Left ventricle myocardium inferior (tissue), 1 donor: ENCODE results near the gene TENM3. TPM values are rescaled to one million over a fixed set of nuclear protein-coding genes. Genes with fewer than 3 reads are reported as not detected.

Experiments used
- DNase-seq: peaks from one replicate; pipeline ENCODE4 v3.0.0-alpha.2; 2020
- H3K27ac ChIP-seq: fragments of 200-600 bp; replicated peaks from 2 replicates; pipeline ENCODE4 v1.8.0; 2021
- H3K27me3 ChIP-seq: fragments of 200-600 bp; 2 replicates; pipeline ENCODE4 v1.8.0; 2021; ENCODE audit warnings: low read depth
- H3K36me3 ChIP-seq: fragments of 200-600 bp; 2 replicates; pipeline ENCODE4 v1.8.0; 2021
- H3K4me1 ChIP-seq: fragments of 200-600 bp; 2 replicates; pipeline ENCODE4 v1.8.0; 2021
- H3K4me3 ChIP-seq: fragments of 200-600 bp; 2 replicates; pipeline ENCODE4 v1.8.0; 2021; ENCODE audit warnings: mild to moderate bottlenecking, moderate library complexity
- H3K9me3 ChIP-seq: fragments of 200-600 bp; replicated peaks from 2 replicates; pipeline ENCODE4 v1.8.0; 2021
- intact Hi-C: fragments of 100-400 bp; cut with micrococcal nuclease; formaldehyde crosslinking; loops from one replicate; pipeline ENCODE4 v1.11.0; 2022
- total RNA-seq: library from RNA; stranded (reverse); fragmentation: NEBNext Ultra II Directional; extraction: Animal tissue kit (Norgen Biotek cat#: 25700); gene quantifications from one replicate; pipeline ENCODE4 v1.2.1, GENCODE V29; 2021
- TF ChIP-seq, protein P1 (sequence below): fragments of 200-600 bp; IDR thresholded peaks from 2 replicates; pipeline ENCODE4 v1.8.0; 2021; ENCODE audit warnings: antibody characterized with exemption, mild to moderate bottlenecking, borderline replicate concordance
- donor health status: DM: no; HTN: yes; CAD: no; lungs with severe emphysema.

Gene TENM3
- total RNA-seq, 1 donor from 2014 or later = 1.5 TPM

- intact Hi-C loops = no loop called here
- no peak for DNase-seq
- no peak overlapping the region for H3K27ac ChIP-seq
These were observed 523.0 kb downstream of the TENM3 start for GRCh38 chr4:182765987-182766856.

GRCh38 chr4:182766857-182767250, 523.7 kb downstream of the TENM3 start:
- Histone ChIP-seq H3K4me3 (no peak overlapping the region), H3K9me3 (no peaks in the 10 kb centered on the region), H3K36me3 (no peaks in the 10 kb centered on the region), H3K27me3 (peaks cover 3% of the 10 kb centered on the region), H3K27ac (no peak overlapping the region), H3K4me1 (no peaks in the 10 kb centered on the region)
- TF ChIP-seq, protein P1, sequence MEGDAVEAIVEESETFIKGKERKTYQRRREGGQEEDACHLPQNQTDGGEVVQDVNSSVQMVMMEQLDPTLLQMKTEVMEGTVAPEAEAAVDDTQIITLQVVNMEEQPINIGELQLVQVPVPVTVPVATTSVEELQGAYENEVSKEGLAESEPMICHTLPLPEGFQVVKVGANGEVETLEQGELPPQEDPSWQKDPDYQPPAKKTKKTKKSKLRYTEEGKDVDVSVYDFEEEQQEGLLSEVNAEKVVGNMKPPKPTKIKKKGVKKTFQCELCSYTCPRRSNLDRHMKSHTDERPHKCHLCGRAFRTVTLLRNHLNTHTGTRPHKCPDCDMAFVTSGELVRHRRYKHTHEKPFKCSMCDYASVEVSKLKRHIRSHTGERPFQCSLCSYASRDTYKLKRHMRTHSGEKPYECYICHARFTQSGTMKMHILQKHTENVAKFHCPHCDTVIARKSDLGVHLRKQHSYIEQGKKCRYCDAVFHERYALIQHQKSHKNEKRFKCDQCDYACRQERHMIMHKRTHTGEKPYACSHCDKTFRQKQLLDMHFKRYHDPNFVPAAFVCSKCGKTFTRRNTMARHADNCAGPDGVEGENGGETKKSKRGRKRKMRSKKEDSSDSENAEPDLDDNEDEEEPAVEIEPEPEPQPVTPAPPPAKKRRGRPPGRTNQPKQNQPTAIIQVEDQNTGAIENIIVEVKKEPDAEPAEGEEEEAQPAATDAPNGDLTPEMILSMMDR = no peak
- DNase-seq = no peak
- intact Hi-C loops = no loop called here

More at GRCh38 chr4:182765987-182766856, 523.0 kb downstream of the TENM3 start:
- no peaks in the 10 kb centered on the region for H3K36me3 ChIP-seq
- H3K4me1 ChIP-seq = no peaks in the 10 kb centered on the region
- peaks cover 3% of the 10 kb centered on the region for H3K27me3 ChIP-seq
- H3K9me3 ChIP-seq = no peaks in the 10 kb centered on the region
- TF ChIP-seq, protein P1 = no peak
- H3K4me3 ChIP-seq = no peak overlapping the region

DNA sequence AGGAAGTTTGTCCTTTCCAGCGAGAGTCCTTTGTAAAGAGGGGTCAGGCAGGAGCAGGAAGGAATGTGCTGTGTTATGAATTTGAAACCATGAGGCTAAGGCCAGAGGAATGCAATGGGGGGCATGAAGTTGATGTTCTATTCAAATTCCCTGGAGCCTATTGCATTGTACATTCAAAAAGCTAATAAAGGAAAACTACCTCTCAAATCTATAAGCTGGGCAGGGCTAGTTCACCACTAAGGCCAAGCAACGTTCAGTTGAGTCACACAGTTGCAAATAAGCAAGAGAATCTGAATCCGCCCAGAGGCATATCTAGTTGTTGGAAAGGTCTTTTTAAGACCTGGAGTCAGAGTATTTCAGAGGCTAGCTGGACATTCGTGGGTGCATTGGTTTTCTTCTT, 525.6 kb downstream of the TENM3 start:
- H3K36me3 ChIP-seq = no peaks in the 10 kb centered on the region
- intact Hi-C loops = no loop called here
- DNase-seq = no peak
- TF ChIP-seq, protein P1 = no peak
- no peak overlapping the region for H3K4me3 ChIP-seq
- no peaks in the 10 kb centered on the region for H3K9me3 ChIP-seq
- no peak overlapping the region for H3K27ac ChIP-seq
- no peaks in the 10 kb centered on the region for H3K4me1 ChIP-seq
- peaks cover 3% of the 10 kb centered on the region for H3K27me3 ChIP-seq

DNA sequence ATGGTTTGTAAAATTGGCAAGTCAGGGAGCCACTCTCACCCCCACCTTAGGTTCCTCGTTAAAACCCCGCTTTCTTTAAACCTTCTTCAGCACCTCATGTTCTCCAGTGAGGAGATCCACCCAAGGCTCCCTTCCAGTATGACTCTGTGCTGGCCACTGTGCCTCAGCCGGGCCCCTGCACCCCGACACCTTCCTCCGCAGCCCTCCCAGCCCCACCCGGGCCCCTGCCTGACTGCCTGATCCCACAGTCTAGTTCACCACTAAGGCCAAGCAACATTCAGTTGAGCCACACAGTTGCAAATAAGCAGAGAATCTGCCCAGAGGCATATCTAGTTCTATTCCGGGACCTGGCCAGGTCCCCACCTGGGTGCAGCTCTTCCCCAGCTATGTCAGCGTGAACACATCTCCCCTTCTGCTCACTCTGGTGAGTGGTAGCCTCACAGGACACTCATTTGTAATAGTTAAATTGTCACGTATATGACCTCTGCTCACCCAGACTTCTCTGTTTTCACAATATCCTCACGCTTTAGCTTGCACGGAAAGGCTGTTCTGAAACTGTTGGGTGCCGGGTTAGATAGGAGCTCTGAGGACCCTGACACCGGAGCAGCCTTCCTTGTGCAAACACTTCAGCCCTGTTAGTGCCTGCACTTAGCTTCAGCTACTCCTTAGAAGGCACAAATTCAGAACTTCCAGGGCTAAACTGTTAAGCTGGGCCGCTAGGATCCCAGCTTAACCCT, 527.2 kb downstream of the TENM3 start:
- DNase-seq = no peak
- Histone ChIP-seq H3K4me3 (no peak overlapping the region), H3K36me3 (no peaks in the 10 kb centered on the region), H3K4me1 (no peaks in the 10 kb centered on the region), H3K27me3 (peaks cover 3% of the 10 kb centered on the region), H3K9me3 (peaks cover 4% of the 10 kb centered on the region), H3K27ac (no peak overlapping the region)
- intact Hi-C loops = no loop called here
- TF ChIP-seq, protein P1 = no peak

DNA sequence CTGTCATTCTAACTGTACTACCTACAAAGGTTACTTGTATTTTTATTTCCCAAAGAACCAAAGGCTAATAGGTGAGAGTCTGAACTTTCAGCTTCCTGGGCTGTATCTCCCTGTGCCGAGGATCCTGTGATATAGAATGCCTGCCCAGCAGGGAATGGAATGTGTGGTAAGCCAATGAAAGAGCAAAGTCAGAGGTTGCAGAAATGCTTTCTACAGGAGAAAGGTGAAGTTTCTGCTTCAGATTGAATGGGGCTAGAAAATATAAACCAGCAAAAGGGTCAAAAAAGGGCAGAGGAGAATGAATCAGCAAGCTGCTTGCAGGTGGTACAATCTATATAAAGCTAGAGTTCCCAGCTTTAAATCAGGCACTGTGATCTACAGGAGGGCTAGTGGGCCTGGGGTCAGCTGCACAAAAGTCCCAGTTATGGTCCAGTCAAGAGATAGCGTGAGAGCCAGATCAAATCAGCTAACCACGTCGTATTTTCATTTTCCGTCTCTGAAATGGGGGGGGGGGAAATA, 527.9 kb downstream of the TENM3 start:
- TF ChIP-seq, protein P1 = no peak
- no peak for DNase-seq
- Histone ChIP-seq H3K4me3 (no peak overlapping the region), H3K27me3 (peaks cover 3% of the 10 kb centered on the region), H3K9me3 (peaks cover 4% of the 10 kb centered on the region), H3K36me3 (no peaks in the 10 kb centered on the region), H3K27ac (no peak overlapping the region), H3K4me1 (no peaks in the 10 kb centered on the region)
- intact Hi-C loops = no loop called here
